ENCODE data around the gene LIMCH1. TPM values are rescaled to one million over a fixed set of nuclear protein-coding genes. Genes with fewer than 3 reads are reported as not detected.
"Not testable (repeated sequence)": the region's sequence is repeated elsewhere in the genome, so short reads cannot be mapped to it uniquely, and the experiment has no call there.

The LIMCH1 gene
- total and polyA plus RNA-seq, 3 donors from 2014 or later, result 14.0 to 20.9 (median 18.6) TPM

DNA sequence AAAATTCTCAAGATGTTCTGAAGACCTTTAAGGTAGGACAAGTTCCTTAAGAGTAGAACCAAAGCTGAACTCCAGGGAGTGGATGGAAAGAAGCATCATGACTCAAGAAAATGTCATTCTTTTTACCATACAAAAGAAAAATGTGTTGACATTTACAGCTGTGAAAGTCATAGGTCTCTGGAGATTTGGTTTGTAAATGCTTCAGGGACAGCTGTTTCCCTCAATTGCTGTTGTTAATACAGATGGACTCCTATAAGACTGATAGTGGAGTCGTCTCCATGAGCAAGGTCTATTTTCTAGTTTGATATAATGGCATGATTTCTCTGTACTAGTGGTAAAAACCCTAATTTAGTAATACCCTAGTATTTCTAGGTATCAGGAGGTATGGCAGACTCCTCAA lies 108.9 kb downstream of the LIMCH1 start:
- Histone ChIP-seq H3K9me3 (no peaks in the 10 kb centered on the region), H3K27ac (no peak overlapping the region), H3K27me3 (no peaks in the 10 kb centered on the region), H3K4me3 (no peak overlapping the region), H3K36me3 (ENCODE audit: low read depth, missing control alignments) (no peaks in the 10 kb centered on the region), H3K4me1 (no peaks in the 10 kb centered on the region)
- intact Hi-C loops (cut with DNase I; ENCODE audit: low total_unique reads), result no loop called here
- TF ChIP-seq POLR2A (IDR thresholded peaks at IDR 0.05), result no peak
- TF ChIP-seq, protein P1, sequence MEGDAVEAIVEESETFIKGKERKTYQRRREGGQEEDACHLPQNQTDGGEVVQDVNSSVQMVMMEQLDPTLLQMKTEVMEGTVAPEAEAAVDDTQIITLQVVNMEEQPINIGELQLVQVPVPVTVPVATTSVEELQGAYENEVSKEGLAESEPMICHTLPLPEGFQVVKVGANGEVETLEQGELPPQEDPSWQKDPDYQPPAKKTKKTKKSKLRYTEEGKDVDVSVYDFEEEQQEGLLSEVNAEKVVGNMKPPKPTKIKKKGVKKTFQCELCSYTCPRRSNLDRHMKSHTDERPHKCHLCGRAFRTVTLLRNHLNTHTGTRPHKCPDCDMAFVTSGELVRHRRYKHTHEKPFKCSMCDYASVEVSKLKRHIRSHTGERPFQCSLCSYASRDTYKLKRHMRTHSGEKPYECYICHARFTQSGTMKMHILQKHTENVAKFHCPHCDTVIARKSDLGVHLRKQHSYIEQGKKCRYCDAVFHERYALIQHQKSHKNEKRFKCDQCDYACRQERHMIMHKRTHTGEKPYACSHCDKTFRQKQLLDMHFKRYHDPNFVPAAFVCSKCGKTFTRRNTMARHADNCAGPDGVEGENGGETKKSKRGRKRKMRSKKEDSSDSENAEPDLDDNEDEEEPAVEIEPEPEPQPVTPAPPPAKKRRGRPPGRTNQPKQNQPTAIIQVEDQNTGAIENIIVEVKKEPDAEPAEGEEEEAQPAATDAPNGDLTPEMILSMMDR (IDR thresholded peaks at IDR 0.05), result no peak
- 75 to 94% methylated on average over 1 of the region's 1 CpG for WGBS, 2 donors
- DNase-seq, result no peak

DNA sequence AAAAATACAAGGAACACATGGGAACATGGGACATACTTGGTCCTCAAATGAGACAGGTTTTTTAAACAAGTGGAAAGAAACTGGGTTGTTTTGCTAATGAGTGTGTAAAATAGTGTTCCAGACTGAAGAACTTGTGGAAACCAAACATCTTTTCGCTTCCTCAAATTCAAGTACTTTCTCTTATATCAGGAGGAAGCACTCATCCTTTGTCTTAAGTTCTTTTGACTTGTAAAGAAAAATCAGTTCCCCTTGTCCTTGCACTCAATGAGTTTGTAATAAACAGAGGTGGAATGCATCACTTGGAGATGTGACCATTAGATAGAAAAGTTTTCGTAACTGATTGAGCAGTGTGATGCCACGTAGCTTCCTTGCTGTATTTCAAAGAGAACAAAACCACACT lies 109.4 kb downstream of the LIMCH1 start:
- intact Hi-C loops (cut with DNase I; ENCODE audit: low total_unique reads), result no loop called here
- 81 to 95% methylated on average over 3 of the region's 3 CpGs for WGBS, 2 donors
- DNase-seq, result no peak
- H3K27ac ChIP-seq, result no peak overlapping the region
- H3K4me3 ChIP-seq, result no peak overlapping the region
- no peaks in the 10 kb centered on the region for H3K36me3 ChIP-seq (ENCODE audit: low read depth, missing control alignments)
- no peaks in the 10 kb centered on the region for H3K9me3 ChIP-seq
- no peaks in the 10 kb centered on the region for H3K27me3 ChIP-seq
- TF ChIP-seq POLR2A (IDR thresholded peaks at IDR 0.05), result no peak
- TF ChIP-seq, protein P1 (IDR thresholded peaks at IDR 0.05), result no peak
- H3K4me1 ChIP-seq, result no peaks in the 10 kb centered on the region

DNA sequence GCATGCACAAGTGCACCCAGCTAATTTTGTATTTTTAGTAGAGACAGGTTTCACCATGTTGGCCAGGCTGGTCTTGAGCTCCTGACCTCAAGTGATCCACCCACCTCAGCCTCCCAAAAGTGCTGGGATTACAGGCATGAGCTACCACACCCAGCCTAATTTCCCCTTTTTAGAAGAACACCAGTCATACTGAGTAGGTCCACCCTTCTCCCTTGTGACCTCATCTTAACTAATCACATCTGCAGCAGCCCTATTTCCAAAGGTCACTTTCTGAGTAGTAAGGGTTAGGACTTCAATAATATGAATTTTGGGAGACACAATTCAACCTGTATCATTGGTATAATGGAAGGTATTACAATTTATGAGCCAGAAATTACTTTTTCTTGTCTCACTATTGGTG lies 113.2 kb downstream of the LIMCH1 start:
- H3K9me3 ChIP-seq; intact Hi-C loops (cut with DNase I; ENCODE audit: low total_unique reads); H3K36me3 ChIP-seq (ENCODE audit: low read depth, missing control alignments); H3K4me3 ChIP-seq; H3K27ac ChIP-seq; DNase-seq; H3K27me3 ChIP-seq; H3K4me1 ChIP-seq: not testable (repeated sequence)

DNA sequence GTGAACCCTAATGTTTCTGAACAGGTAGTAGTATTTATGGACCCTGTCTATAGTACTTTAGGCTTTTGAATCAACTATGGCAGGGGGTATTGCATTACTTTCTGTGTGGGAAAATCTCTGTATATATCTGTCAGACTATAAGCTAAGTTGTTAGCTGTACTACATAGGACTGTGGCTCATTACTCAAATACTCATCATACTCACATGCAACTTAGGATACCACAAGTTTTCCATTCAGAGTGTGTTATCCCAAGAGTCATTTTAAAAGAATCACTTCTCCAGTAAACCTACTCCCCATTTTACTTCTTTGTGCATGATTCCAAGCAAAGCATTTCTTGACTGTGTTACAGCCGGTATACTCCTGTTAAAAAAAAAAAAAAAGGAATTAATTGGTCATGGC lies 115.0 kb downstream of the LIMCH1 start:
- no peaks in the 10 kb centered on the region for H3K27me3 ChIP-seq
- no peak overlapping the region for H3K27ac ChIP-seq
- H3K36me3 ChIP-seq (ENCODE audit: low read depth, missing control alignments), result no peaks in the 10 kb centered on the region
- no peak for DNase-seq
- H3K4me1 ChIP-seq, result no peaks in the 10 kb centered on the region
- intact Hi-C loops (cut with DNase I; ENCODE audit: low total_unique reads), result no loop called here
- no peaks in the 10 kb centered on the region for H3K9me3 ChIP-seq
- TF ChIP-seq POLR2A (IDR thresholded peaks at IDR 0.05), result no peak
- TF ChIP-seq, protein P1 (IDR thresholded peaks at IDR 0.05), result no peak
- WGBS, 2 donors, result 80 to 95% methylated on average over 1 of the region's 1 CpG
- no peak overlapping the region for H3K4me3 ChIP-seq

DNA sequence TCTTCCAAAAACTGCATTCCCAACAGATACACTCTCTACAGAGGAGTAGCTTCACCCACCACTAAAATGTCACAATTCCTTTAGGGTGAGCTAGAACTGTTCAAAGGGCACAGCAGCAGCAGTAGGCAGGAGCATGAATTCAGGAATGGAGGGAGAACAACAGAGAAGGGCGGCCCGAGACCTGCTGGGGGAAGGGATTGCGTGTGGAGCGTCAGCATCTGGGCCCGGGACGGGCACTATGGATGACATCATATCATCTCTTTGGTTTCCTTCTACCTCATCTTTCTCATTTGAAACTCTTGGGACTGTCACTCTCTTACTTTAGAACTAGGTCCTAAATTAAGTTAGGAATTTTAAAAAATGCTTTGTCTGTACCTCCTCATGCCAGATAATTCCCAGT lies 115.6 kb downstream of the LIMCH1 start:
- no peak overlapping the region for H3K4me3 ChIP-seq
- no peaks in the 10 kb centered on the region for H3K27me3 ChIP-seq
- no peak for DNase-seq
- 94 to 96% methylated on average over 6 of the region's 6 CpGs for WGBS, 2 donors
- H3K9me3 ChIP-seq, result no peaks in the 10 kb centered on the region
- H3K27ac ChIP-seq, result no peak overlapping the region
- H3K36me3 ChIP-seq (ENCODE audit: low read depth, missing control alignments), result no peaks in the 10 kb centered on the region
- TF ChIP-seq, protein P1 (IDR thresholded peaks at IDR 0.05), result no peak
- no peak for TF ChIP-seq POLR2A (IDR thresholded peaks at IDR 0.05)
- no peaks in the 10 kb centered on the region for H3K4me1 ChIP-seq
- intact Hi-C loops (cut with DNase I; ENCODE audit: low total_unique reads), result no loop called here

Measured in testis (tissue), 3 donors.